NCI-H774 (cell line): ENCODE measurements around the gene SPATA6.
"Not testable (repeated sequence)": the region's sequence is repeated elsewhere in the genome, so short reads cannot be mapped to it uniquely, and the experiment has no call there.

Experiments used
- DNase-seq: peaks from one replicate; lab custom pipeline; 2025; lab: John Stamatoyannopoulos, UW

Gene SPATA6

DNA sequence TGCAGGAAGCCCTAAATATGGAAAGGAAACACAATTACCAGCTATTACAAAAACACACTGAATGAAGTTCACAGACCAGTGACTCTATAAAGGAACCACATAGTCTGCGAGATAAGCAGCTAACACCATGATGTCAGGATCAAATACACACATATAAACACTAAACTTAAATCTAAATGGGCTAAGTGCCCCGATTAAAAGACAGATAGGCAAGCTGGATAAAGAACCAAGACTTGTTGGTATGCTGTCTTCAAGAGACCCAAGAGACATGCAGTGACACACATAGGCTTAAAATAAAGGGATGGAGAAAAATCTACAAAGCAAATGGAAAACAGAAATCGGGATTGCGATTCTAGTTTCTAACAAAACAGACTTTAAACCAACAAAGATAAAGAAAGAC, 127.6 kb downstream of the SPATA6 start:
- DNase-seq: no peak

DNA sequence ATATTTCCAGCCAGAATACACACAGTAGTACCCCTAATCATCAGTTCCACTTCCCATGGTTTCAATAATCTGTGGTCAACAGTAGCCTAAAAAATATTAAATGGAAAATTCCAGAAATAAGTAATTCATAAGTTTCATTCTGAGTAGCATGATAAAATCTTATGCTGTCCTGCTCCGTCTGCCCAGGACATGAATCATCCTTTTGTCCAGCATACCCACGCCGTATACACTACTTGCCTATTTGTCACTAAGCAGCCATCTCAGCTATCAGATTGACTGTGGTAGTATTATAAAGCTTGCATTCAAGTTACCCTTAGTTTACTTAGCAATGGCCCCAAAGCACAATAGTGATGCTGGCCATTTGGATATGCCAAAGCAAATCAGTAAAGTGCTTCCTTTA, 130.8 kb downstream of the SPATA6 start:
- DNase-seq: no peak

DNA sequence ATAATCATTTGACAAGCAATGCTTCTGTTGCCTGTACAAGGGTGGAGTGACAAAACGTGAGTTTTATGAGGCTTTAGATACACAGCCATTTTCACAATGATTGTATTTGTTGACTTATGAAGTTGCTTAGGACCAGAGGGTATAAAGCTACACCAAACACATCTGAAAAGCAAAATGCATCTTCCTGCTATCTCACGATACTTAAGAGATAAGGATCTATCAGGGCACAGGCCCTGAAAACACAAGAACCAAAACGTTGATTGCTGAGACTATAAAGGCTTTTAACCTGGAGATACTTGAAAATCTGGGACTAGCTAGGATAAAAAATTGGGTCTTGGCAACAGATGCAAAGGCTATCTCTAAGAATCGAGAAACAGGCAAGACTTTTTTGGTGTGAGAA, 133.7 kb downstream of the SPATA6 start:
- no peak for DNase-seq

DNA sequence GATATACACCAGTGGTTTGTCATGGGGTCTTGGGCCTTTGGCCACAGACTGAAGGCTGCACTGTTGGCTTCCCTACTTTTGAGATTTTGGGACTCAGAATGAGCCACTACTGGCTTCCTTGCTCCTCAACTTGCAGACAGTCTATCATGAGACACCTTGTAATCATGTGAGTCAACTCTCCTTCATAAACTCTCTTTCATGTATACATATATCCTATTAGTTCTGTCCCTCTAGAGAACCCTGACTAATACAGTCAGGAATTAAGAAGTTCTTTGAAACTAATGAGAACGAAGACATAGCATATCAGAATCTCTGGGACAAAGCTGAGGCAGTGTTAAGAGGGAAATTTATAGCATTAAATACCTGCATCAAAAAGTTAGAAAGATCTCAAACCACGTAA, 138.7 kb downstream of the SPATA6 start:
- DNase-seq: no peak

DNA sequence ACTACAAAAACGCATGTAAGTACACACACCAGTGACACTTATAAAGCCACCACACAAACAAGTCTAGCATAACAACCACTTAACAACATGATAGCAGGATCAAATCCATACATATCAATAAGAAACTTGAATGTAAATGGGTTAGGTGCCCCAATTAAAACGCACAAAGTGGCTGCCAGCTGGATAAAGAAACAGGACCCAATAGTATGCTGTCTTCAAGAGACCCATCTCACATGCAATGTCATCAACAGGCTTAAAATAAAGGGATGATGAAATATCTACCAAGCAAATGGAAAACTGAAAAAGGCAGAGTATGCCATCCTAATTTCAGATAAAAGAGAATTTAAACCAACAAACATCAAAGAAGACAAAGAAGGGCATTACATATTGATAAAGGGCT, 139.9 kb downstream of the SPATA6 start:
- DNase-seq: no peak

DNA sequence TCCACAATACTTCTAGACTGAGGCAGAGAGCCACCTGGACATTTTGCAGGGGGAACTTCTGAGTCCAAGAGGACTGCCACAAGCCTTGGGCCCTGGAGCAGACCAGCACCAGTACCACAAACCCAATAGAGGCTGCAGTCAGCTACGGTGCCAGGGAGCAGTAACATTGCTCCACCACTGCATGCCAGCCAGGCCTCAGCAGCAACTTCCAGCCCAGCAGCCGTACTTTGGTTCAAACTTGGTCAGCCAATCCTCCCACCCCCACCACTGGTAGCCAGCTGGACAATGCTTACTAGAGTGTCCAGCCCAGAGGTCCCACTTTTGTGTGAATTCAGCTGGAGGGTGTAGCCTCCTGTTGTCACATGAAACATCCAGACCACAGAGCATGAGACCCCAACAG, 142.1 kb downstream of the SPATA6 start:
- no peak for DNase-seq

DNA sequence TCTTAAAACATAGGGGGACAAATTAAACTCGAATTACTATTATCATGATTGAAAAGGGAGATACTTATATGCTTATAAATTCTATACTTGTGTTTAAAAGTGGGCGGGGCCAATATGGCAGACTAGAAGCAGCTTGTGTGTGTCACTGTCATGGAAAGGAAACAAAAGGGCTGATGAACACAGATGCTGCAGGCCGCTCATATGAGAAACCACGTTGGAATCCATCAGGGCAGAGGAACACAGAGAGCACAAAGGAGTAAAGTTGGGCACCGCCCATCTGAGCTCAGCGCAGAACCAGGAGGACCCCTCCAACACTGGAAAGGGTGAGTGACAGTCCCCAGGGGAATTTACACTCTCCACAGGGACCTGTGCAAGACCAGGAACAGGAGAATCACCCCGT, 142.5 kb downstream of the SPATA6 start:
- DNase-seq: no peak

DNA sequence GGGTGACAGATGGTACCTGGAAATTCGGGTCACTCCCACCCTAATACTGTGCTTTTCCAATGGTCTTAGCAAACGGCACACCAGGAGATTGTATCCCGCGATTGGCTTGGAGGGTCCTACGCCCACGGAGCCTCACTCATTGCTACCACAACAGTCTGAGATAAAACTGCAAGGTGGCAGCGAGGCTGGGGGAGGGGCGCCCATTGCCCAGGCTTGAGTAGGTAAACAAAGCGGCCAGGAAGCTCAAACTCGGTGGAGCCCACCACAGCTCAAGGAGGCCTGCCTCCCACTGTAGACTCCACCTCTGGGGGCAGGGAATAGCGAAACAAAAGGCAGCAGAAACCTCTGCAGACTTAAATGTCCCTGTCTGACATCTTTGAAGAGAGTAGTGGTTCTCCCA, 160.2 kb downstream of the SPATA6 start:
- not testable (repeated sequence) for DNase-seq

DNA sequence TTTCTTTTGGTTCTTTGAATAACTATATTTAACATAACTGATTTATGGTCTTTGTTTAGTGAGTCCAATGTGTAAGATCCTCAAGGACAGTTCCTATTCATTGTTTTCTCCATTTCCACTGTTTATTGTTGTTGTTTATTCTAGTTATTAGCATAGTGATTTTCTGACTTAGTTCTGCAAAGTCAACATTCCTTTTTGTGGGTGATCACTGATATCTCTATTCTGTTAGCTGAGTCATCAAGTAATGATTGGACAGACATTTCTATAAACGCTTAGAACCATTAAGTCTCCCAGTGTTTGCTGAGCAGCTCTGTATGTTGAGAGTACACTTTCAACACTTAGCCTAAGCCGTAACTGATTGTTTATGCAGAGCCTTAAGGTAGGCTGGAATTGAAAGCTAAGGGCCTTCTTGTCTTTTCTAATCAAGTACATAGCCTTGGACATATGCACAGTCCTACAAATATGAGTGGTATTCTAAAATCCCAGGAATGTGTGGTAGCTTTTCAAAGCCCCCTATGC, 162.4 kb downstream of the SPATA6 start:
- DNase-seq: peak; percentile 16

DNA sequence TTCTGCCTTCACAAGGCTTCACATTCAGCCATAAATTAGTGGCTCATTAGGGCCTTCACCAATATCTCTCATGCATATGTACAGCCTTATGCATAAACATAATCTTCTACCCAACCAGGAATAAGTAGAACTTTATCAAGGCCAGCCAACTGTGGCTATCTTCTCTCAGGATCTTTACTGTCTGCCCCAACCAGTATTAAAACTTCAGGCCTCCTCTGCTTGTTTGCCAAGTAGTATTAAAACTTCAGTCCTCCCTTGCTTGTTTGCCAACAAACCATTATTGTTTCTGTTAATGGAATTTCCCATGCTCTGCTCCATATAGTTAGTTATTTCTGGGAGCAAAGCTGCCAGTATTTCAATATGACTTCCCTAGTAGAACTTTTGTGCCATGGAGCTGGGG, 169.4 kb downstream of the SPATA6 start:
- no peak for DNase-seq

DNA sequence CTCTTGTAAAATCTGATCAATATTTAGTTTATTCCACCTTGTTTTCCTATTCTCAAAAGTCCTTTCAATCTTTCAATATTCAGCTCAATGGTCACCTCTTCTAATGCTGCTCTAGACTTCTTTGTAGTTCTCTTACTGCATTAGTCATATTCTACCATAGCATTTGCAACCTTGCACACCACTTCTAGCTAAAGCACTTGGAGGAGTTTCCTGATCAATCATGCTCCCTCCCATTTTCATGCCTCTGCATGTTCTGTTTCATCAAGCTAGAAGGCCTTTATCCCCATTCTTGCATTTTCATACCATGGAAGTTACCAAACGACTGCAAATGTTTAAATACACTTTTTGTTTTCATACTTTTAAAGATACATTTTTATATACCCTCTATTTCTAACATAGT, 177.3 kb downstream of the SPATA6 start:
- no peak for DNase-seq

DNA sequence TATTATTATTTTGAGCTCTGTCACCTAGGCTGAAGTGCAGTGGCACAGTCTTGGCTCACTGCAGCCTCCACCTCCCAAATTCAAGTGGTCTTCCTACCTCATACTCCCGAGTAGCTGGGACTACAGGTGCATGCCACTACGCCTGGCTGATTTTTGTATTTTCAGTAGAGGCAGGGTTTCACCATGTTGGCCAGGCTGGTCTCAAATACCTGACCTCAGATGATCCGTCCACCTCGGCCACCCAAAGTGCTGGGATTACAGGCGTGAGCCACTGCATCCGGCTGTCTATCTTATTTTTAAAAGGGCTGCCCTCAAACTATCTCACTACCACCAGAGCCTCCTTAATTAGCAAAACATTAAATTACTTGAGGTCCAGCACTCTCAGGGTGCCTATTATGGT, 177.9 kb downstream of the SPATA6 start:
- DNase-seq: not testable (repeated sequence)

DNA sequence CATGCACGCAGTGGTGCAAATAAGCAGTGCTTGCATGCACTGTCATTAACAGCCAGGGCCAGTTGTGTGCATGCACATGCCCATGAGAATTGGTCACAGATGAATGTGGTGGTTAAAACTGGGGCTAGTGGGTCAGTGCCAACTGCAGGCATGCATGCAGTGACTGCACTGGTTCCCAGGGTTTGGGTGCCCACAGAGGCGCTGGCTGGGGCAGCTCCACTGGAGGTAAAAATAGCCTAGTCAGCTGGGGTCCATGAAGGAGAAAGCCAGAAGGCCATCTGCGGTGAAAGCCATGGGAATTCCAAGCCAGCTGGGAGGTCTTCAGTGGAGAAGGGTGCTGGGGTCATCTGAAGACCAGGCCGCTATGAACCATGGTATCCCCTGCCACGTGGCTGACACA, 179.3 kb downstream of the SPATA6 start:
- DNase-seq: no peak

DNA sequence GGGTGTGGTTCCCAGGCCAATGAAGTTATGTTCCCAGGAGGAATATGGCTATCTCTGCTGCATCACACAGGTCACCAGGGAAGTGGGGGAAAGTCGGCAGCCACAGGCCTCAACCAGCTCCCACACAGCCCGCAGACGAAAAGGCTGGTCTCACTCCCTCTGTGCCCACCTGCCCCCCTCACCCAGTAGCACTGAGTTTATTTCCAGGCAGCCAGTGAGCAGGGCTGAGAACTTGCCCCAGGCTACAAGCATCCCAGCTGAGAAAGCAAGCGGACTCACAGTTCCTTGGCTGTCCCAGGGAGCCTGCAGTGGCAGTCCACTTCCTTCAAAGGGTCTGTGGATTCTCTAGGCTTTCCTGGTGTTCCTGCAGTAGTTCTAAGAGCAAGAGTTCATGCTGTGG, 180.6 kb downstream of the SPATA6 start:
- DNase-seq: no peak

DNA sequence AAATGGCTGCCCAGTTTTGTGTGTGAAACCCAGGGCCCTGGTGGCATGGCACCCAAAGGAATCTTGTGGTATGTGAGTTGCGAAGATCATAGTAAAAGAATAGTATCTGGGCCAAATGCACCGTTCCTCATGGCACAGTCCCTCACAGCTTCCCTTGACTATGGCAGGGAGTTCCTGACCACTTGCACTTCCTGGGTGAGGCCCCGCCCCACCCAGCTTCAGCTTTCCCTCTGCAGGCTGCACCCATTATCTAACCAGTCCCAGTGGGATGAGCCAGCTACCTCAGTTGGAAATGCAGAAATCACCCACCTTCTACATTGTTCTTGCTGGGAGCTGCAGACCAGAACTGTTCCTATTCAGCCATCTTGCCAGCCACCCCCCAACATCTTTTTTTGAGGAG, 186.5 kb downstream of the SPATA6 start:
- DNase-seq: peak; percentile 13

DNA sequence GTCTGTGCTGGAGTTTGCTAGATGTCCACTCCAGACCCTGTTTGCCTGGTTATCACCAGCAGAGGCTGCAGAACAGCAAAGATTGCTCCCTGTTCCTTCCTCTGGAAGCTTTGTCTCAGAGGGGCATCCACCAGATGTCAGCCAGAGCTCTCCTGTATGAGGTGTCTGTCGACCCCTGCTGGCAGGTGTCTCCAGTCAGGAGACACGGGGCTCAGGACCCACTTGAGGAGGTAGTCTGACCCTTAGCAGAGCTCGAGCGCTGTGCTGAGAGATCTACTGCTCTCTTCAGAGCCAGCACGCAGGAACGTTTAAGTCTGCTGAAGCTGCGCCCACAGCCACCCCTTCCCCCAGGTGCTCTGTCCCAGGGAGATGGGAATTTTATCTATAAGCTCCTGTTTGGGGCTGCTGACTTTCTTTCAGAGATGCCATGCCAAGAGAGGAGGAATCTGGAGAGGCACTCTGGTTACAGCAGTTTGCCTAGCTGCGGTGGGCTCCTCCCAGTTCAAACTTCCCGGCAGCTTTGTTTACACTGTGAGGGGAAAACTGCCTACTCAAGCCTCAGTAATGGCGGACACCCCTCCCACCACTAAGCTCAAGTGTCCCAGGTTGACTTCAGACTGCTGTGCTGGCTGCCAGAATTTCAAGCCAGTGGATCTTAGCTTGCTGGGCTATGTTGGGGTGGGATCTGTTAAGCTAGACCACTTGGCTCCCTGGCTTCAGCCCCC, 187.1 kb downstream of the SPATA6 start:
- peak; percentile 32 for DNase-seq

DNA sequence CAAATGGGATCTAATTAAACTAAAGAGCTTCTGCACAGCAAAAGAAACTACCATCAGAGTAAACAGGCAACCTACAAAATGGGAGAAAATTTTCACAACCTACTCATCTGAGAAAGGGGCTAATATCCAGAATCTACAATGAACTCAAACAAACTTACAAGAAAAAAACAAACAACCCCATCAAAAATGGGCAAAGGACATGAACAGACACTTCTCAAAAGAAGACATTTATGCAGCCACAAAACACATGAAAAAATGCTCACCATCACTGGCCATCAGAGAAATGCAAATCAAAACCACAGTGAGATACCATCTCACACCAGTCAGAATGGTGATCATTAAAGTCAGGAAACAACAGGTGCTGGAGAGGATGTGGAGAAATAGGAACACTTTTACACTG, 189.7 kb downstream of the SPATA6 start:
- DNase-seq: not testable (repeated sequence)

DNA sequence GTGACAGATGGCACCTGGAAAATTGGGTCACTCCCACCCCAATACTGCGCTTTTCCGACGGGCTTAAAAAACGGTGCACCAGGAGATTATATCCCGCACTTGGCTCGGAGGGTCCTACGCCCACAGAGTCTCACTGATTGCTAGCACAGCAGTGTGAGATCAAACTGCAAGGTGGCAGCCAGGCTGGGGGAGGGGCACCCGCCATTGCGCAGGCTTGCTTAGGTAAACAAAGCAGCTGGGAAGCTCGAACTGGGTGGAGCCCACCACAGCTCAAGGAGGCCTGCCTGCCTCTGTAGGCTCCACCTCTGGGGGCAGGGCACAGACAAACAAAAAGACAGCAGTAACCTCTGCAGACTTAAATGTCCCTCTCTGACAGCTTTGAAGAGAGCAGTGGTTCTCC, 194.6 kb downstream of the SPATA6 start:
- DNase-seq: not testable (repeated sequence)

DNA sequence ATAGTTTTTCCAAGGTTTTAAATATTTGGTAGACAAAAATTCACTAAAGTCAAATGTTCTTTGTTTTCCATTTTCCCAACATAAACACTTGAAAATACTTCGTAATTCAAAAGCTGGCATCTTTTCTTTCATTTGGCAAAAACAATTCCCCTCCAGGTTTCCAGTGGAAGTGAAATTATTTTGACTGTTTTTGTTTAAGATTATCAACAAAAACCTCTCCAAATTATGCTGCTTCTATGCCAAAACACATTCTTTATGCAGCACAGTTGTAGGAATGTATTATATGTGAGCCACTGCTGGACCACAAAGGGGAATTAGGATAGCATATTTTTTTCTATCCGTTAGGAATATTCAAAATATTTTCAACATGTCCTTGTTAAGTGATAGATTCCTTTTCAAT, 205.4 kb downstream of the SPATA6 start:
- DNase-seq: no peak

DNA sequence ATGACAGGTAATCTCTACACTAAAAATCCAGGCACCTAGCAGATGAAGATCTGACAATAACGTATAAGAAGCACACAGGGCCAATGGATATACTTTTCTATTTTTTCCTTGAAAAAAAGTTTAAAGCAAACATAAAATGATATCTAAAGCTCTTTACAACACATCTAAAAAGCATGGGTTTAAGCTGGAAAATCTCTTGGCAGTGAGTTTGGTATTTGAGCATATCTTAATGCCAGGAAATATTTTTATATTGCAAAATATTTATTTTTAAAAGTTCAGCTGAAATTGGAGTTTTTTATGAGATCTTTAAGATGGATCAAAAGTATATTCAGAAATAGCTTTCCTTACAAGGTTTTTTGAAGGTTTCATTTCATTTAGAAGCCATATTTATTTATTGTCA, 209.0 kb downstream of the SPATA6 start:
- DNase-seq: no peak

DNA sequence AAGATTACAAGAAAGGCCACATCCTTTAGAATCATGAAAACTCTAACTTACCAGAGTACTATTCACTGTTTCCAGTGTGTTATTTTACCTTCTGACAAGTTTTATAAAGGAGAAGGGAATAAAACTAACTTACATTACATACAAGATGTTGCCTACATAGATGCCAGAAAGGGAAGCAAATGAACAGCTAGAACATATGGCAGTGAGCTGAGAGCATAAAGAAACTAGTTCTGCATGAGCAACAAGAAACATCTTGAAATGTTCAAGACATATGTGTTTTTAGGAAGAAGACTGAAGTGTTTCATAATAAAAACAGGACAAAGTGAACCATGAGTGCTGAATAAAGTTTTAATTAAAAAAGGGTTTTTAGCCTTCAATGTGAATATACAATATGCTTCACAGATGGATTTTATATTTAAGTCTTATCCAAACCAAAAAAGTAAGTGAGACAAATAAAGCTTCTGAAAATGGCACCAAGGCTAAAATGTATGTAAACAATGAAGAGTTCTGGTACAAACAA, 210.1 kb downstream of the SPATA6 start:
- DNase-seq: no peak

DNA sequence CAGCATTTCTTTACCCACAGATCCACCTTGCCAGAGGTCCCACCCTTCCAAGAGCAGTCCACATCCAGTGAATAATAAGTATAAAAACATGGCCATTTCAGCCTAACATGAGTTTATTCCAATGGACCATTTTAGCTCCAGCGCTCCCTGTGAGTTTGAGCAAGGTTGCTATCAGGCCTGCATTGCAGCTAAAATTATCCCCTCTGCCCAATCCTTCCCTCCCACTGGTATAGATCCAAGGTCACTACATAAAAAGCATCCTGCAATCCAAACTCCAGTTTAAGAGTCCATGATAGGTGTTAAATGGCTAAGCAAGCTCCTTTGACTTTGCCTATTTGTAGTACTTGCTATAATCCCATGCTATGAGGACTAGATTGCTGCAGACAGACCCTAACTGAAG, 213.9 kb downstream of the SPATA6 start:
- DNase-seq: no peak

DNA sequence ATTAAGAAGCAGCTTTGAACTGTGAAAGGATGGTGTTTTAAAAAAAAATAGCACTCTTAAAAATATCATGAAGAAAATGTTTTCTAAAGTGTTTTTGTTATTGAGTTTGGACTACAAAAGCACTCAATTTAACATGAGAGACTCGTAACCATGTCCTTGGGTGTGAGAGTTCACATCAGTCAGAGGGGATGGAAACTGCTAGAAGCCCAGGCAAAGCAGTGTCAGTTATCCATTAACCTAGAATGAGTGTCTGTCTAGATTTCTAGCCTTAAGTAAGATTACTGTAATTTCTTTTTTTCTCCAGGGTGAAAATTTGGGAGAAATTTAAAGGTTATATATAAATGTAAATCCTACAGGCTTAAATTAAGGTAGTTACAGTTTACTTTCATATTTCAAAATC, 217.8 kb downstream of the SPATA6 start:
- DNase-seq: no peak

DNA sequence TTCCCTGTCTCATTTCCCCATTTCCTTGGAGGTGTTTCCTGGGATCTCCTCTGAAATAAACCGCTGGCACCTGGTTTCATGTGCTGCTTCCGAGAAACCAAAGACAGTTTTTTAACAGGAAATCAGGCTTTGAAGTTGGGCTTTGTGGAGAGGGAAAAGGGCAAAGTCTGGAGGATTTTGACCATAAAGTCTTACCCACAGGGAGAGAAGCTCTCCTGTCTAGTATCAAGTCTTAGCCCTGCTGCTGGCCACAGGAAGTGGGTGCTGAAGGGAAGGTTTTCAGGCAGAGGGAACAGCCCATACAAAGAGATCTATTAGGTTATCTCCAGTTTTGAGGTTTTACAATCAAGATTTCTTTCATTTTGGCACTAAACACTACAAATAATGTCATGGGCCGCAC, 220.2 kb downstream of the SPATA6 start:
- no peak for DNase-seq
